GM19438 (cell line): Measurements from ENCODE around the gene ZDHHC19.
"Not testable (repeated sequence)": the region's sequence is repeated elsewhere in the genome, so short reads cannot be mapped to it uniquely, and the experiment has no call there.

Experiments
- ATAC-seq: cut with Tn5 transposase; IDR thresholded peaks from one replicate; pipeline ENCODE4 v1.9.1; 2021; ENCODE audit warnings: low read depth; ENCODE audit not compliant: unreplicated experiment

ZDHHC19 gene, protein sequence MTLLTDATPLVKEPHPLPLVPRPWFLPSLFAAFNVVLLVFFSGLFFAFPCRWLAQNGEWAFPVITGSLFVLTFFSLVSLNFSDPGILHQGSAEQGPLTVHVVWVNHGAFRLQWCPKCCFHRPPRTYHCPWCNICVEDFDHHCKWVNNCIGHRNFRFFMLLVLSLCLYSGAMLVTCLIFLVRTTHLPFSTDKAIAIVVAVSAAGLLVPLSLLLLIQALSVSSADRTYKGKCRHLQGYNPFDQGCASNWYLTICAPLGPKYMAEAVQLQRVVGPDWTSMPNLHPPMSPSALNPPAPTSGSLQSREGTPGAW

DNA sequence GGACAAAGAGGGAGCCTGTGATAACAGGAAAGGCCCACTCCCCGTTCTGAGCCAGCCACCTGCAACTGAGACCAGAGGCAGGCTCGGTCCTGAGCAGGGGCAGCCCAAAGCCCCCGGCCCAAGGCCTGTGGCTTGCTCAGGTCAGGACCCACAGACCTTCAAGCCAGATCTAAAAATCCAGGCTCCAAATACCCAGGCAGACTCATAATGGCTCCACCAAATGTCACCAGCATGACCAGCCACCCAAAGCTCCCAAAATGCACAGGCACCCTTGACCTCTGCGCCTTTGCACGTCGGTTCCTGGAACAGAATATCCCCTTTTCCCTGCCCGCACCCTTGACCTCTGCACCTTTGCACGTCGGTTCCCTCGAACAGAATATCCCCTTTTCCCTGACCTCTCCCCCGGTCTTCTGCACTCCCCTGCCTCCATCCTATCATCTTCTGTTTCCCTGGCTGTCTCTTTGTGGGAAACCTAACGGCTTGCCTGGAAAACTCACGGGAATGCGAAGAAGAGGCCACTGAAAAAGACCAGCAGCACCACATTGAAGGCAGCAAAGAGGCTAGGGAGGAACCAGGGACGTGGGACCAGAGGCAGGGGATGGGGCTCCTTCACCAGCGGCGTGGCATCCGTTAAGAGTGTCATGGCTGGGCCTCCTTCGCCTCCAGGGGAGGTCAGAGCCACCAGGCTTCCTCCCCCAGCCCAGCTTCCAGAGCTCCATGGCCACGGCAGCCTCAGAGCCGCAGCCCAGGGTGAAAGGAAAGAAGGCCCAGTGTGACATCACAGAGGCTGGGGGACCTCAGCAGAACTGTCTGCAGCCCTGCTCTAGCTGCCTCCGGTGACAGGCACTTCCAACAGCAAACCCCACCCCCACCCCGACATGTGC lies at the start of gene ZDHHC19:
ZDHHC19 (minus strand) TSS at position 728 of the 884 bp plus-strand sequence; CDS start at position 643, 85 bp downstream.
- ATAC-seq = no peak

DNA sequence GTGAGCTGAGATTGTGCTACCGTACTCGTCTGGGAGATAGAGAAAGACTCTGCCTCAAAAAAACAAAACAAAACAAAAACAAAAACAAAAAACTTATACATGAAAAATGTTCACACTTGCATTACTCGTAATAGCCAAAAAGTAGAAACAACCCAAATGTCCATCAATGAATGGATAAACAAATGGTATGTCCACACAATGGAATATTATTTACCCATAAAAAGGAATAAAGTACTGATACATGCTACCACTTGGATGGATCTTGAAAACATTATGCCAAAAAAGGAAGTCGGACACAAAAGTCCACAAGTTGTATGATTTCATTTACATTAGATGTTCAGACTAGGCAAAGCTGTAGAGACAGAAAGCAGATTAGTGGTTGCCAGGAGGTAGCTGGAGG lies 49.6 kb upstream of the ZDHHC19 start:
- no peak for ATAC-seq

DNA sequence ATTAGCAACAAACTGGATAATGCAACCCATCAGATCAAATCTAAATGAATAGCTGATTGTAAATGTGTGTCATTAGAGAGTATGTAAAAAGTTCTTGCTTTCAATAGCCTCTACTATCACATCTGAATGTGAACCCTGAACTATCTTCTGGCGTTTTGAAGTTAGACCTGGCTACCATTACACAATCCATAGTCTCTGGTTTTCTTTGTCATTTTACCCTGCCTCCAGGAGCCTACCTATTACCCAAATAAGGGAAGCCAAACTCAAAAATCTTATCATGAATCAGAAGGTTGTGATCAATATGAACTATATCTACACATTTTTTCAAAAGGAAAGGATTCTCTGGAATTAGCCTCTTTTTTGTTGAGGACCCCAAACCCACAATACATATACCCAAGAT lies 44.6 kb upstream of the ZDHHC19 start:
- ATAC-seq = no peak

DNA sequence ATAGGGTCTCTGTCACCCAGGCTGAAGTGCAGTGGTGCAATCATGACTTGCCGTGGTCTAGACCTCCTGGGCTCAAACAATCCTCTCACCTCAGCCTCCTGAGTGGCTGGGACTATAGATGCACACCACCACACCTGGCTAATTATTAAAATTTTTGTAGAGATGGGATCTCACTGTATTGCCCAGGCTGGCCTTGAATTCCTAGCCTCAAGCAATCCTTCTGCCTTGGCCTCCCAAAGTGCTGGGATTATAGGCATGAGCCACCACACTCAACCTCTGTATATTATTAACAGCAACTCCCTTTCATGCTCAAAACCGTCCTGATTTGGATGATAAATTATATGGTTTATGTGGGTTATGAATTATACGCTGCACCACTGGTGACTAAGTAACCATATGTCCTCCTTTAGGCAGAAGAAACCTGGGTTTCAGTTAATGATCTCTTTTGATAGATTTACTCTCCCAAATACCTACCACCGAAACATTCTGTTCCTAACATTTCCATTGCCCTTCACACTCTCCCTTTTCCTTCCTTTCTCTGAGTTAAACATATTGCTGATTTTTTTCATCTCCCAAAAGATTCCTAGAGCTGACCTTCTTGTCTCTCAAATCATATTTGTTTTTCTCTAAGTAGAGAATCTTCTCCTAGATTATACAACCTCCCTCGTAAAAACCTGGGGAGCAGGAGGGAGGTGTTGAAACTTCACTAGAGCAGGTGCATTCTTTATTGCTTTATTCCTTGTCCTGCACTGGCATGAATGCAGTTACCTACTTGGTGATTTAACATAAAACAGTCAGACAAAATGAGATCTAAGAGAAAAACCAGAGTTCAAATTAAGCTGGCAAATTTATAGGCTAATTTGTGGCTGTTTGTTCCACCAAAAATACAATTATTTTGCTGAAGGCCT lies 43.4 kb upstream of the ZDHHC19 start:
- ATAC-seq = no peak

DNA sequence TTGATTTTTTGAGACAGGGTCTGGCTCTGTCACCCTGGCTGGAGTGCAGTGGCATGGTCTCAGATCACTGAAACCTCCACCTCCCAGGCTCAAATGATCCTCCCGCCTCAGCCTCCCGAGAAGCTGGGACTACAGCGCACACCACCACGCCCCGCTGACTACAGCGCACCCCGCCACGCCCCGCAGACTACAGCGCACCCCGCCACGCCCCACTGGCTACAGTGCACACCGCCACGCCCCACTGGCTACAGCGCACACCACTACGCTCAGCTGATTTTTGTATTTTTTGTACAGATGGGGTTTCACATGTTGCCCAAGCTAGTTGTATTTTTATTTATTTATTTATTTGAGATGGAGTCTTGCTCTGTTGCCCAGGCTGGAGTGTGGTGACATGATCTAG lies 40.7 kb upstream of the ZDHHC19 start:
- no peak for ATAC-seq

DNA sequence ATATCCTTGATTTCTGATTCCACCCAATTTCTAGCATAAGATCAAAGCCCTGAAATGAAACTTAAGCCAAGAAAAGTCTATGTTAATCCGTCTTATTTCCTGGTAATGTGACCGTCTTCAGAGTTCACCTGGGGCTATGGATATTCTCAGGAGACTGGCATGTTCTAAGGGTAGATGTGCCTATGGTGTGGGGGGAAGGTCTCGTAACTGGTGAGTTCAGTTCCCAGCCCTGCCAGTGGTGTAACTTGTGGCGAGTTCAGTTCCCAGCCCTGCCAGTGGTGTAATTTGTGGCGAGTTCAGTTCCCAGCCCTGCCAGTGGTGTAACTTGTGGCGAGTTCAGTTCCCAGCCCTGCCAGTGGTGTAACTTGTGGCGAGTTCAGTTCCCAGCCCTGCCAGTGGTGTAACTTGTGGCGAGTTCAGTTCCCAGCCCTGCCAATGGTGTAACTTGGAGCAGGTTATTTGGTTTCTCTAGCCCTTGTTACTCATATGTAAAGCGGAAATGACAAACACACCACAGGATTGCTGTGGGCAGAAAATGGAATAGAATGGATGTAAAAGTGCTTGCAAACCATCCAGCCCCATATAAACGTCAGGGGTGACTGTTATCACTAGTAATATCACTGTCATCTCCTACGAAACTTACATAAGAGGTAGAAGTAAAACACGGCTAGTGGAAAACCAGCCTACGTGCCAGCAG lies 35.6 kb upstream of the ZDHHC19 start:
- no peak for ATAC-seq

DNA sequence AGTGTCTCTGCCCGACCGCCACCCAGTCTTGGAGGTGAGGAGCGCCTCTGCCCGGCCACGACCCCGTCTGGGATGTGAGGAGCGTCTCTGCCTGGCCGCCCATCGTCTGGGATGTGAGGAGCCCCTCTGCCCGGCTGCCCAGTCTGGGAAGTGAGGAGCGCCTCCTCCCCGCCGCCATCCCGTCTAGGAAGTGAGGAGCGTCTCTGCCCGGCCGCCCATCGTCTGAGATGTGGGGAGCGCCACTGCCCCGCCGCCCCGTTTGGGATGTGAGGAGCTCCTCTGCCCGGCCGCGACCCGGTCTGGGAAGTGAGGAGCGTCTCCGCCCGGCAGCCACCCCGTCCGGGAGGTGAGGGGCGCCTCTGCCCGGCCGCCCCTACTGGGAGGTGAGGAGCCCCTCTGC lies 33.0 kb upstream of the ZDHHC19 start:
- not testable (repeated sequence) for ATAC-seq

DNA sequence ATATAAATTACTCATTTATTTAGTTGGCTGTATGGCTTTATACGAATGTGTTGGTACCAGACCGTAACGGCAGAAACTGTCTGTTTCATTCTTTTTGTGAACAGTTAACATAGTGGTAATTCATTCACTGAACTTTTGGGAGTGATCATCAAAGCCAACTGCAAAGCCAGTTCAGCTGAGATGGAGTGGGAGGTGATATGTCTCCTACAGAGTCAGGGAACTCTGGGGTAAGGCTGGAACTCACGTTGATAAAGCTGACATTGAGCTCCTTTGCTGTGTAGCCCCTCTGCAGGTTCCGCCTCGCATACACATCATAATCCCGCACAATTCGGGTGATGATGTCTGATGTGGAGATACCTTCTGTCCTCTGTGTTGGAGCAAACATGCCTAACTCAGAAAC lies 30.5 kb upstream of the ZDHHC19 start:
- no peak for ATAC-seq

DNA sequence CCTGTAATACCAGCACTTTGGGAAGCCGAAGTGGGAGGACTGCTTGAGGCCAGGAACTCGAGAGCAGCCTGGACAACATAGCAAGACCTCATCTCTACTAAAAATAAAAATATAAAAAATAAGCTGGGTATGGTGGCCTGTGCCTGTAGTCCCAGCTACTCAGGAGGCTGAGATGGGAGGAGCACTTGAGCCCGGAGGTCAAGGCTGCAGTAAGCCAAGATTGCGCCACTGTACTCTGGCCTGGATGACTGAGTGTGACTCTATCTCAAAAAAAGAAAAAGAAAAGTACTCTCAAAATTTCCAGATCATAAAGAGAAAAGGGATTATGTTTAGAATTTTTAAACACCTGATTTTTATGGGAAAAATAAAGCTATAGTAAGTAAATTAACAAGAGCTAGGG lies 29.2 kb upstream of the ZDHHC19 start:
- ATAC-seq = no peak

DNA sequence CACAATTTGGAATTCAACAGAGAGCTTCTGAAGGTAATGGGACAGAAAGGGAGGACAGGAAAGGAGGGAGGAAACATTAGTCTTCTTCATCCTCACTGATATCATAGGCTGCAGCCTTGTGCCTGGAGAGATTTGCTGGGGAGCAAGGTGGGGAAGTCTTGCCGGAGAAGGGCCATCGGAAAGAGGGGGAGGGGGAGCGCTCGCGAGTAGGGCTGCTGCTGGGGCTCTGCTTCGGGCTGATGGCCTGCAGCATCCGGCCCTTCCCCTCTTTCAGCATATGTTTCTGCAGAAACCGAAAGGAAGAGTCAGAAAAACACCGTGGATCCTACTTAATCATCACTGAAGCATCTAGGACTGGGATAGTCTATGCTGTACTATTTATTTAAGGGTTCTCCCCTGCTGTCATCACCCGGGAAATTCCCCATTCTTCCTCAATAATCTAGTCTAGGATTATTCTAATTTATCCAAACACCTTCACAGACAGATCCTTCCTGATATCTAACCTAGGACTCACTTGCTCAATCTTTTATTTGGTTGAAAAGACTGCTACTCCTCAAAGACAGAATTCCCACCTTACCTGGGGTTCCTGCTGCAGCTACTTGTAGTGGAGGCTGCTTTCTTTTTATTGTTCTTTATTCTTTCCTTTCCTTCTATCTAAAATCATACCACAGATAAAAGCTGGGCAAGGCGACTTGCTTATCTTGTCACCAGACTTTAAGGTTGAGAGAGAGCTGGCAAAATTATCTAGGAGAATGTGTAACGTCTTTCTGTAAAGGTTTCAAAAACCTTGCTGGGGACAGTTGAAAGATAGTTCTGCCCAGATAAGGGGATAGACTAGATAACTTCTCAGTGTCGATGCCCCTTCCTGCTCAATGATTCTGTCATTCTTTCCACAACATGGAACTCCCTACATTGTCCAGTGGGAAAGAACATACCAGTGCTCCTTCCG lies 27.7 kb upstream of the ZDHHC19 start:
- no peak for ATAC-seq

DNA sequence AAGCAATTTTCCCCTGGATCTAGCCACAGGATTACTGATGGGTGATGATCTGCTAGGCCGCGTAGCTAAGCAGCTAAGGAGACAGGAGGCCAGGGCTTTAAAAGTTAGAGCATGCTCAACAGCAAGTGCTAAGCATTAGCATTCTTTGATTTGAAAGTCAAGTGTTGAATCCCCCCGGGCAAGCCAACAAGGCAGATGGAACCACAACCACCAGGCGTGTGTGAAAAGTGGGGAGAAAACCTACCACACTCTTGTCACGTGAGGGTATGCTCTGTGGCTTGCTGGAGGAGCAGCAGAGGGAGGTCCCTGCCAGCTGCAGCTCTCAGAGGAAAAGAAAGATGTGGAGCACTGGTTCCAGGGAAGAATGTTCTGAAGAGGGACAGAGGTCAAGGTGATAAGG lies 26.0 kb upstream of the ZDHHC19 start:
- ATAC-seq = no peak

DNA sequence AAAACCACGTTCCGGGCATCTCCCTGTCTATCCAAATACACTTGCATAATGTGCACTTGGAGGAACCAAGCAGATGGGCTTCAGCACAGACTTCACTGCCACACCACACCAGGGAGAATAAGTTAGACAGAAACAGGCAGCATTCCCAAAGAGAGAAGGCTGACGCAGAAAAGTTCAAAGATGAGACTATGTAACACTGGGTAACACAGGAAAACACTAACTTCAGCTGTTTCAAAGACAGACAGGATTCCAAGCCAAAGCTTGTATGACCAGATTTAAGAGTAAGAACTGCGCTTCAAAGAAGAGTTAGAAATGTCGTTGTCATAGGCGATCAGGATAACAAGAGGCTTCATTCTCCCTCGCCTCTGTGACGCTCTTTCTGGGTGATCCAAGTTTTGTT lies 25.0 kb upstream of the ZDHHC19 start:
- no peak for ATAC-seq

DNA sequence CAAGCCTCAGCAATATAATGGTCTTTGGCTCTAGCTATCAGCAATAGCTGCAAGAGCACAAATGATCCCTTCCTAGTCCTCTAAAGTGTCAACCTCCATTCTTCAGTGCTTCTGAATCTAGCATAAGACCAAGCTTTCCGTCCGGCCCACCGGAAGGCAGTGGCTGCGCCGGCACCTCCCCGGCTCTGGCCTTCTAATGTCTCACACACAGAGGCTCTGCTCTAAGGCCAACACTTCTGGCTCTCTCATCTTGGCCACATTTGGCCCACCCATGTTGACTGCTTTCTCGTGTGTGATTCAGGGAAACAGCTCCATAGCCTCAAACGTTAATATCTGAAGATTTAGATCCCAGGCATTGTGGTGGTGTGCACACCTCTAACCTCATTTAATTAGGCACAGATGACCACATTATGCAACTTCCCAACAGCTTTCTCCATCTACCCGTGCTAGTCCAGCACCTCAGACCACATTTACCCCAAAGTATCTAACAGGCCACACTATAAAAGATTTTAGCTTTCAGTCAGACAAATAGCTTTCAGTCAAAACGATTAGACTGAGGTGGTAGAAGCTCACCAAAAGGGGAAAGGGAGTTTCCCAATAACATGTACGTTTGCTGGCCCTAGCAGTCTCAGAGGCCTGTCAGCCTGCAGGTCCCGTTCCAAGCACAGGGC lies 24.4 kb upstream of the ZDHHC19 start:
- ATAC-seq = no peak

DNA sequence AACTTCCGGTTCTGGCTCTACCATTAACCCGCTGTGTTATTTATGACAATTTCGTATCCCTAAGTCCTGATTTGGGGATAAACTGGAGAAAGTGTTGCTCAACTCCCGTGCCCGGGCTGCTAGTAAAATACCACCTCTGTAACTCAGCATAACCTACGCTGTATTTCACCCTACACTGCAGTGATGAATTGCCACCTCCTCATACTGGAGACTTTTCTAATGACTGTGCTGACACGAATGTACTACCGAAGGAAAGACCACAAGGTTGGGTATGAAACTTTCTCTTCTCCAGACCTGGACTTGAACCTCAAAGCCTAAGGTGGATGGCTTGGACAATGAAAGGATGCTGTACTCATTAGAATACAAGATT lies 21.7 kb upstream of the ZDHHC19 start:
- ATAC-seq = no peak

DNA sequence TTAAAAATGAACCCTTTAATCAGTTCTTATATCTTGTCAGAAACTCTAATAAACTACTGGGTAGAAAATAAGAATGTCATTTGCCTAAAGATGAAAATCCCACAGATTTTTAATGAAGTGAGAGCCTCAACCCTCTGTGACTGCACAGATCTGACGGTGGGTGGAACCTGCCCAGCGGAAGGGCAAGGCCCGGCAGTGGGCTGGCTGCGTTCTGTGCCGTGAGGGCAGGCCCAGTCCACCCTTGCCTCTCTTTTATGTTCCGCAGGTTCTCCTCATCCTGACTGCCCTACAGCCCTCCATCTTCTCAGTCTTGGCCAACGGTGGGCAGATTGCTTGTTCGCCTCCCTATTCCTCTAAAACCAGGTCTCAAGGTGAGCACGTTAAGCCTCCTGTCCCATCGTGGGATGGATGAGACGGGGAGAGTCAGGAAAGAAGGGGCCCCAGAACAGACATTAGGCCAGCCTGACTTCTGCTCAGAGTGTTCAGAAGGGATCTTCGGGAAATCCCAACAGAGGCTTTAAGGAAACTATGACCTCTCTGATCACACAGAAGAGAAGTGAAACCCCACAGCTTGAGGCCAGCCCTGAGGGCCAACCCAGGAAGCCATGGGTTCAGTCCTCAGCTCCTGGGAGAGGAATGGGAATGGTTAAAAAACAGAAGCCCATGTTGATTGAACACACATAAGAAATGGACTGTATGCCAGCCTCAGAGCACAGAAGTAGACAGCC lies 21.1 kb upstream of the ZDHHC19 start:
- ATAC-seq = no peak

DNA sequence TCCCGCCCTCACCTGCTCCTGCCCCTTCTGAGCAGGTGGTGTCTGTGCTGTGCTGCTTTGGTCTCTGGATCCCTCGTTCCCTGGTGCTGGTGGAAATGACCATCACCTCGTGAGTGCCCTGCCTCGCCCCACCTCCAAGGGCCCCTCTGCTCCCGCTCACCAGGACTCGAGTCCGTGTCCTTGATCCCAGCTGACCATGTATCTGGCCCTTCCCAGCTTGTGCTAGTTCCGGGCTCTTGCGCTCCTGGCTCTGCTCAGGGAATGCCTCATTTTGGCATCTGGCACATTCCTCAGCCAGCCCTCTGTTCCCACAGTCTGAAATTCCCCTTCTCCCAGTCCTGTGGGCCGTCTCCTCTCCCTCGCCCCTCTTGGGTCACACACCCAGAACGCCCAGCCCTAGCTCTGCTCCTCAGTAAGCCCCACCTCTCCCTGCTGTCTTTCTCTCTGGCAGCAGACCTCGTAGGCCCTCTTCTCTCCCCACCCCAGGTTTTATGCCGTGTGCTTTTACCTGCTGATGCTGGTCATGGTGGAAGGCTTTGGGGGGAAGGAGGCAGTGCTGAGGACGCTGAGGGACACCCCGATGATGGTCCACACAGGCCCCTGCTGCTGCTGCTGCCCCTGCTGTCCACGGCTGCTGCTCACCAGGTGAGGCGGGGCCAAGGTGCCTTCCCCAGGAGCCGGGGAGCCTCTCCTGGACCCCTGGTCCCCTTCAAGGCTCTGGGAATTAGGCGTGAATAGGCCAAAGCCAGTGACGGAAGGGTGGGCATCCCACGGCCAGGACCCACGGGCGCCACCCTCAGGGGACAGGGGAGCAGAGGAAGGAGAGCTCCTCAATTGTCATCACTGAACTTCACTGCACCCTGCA lies 16.7 kb upstream of the ZDHHC19 start:
- ATAC-seq = no peak

DNA sequence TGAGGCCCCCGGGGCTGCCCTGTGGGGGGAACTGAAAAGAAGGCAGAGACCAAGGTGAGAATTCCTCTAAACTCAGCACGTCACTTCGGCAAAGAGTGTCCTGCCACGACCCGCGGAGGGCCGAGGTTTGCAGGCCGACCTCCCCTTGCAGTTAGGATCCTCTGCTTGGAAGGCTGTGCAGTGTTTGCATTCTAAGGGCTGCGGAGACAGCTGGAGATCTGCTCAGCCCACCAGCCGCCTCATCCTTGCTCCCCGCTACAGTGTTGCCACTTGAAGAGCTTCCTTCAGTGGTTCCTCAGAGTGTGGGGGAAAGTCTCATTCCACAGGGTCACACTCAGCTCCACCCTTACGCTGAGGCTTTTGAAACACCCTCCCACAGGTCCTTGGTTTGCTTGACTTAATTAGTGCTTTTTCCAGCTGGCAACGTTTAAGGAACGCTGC lies 15.9 kb upstream of the ZDHHC19 start:
- ATAC-seq = no peak
